Prostate gland (tissue), 2 donors: ENCODE results near the gene DENR.

Experiments used
- POLR2A ChIP-seq: fragments of 450-650 bp; IDR thresholded peaks from one replicate; pipeline ENCODE4 v1.6.1; 2016; ENCODE audit warnings: antibody characterized with exemption, mild to moderate bottlenecking
- TF ChIP-seq, protein P1 (sequence below), 4 experiments: fragments of 200-600 bp in 2 of 4; fragments of 450-650 bp in 2 of 4; sonication (generic) in 2 of 4; IDR thresholded peaks; 1 replicate in 3 of 4; 2 replicates in 1 of 4; pipeline ENCODE4 v1.5.1; 2016 to 2019; ENCODE audit warnings: antibody characterized with exemption in 4 of 4, mild to moderate bottlenecking in 2 of 4, moderate library complexity in 2 of 4

DNA sequence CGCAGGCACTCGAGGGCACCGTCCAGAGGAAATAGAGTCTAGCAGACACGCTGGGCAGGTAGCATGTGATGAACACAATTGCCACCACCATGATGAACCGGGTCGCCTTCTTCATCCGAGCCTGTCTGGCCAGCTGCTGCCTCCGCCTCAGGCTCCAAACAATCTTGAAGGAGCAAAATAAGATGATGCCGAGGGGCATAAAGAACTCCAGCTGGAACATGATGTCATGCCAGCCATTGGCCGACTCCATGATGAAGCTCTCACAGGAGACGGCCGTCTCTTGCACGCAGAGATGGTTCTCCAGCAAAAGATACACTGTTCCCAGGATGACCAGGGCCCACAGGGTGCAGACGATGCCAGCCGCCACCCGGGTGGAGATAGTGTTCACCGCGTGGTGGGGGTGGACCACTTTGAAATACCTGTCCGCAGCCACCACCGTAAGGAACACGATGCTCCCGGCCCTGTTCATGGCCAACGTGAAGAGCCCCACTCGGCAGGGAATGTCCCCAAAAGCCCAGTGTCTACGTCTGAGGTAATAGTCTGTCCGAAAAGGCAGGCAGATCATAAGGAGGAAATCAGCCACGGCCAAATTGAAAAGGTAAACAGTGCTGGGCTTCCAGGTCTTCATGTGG lies 22.9 kb upstream of the DENR start:
- TF ChIP-seq, protein P1, sequence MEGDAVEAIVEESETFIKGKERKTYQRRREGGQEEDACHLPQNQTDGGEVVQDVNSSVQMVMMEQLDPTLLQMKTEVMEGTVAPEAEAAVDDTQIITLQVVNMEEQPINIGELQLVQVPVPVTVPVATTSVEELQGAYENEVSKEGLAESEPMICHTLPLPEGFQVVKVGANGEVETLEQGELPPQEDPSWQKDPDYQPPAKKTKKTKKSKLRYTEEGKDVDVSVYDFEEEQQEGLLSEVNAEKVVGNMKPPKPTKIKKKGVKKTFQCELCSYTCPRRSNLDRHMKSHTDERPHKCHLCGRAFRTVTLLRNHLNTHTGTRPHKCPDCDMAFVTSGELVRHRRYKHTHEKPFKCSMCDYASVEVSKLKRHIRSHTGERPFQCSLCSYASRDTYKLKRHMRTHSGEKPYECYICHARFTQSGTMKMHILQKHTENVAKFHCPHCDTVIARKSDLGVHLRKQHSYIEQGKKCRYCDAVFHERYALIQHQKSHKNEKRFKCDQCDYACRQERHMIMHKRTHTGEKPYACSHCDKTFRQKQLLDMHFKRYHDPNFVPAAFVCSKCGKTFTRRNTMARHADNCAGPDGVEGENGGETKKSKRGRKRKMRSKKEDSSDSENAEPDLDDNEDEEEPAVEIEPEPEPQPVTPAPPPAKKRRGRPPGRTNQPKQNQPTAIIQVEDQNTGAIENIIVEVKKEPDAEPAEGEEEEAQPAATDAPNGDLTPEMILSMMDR (IDR thresholded peaks at IDR 0.05), result no peak
- TF ChIP-seq POLR2A, result no peak
